Peyer's patch (tissue), 4 donors: Measurements from ENCODE around the gene MET. TPM values are rescaled to one million over a fixed set of nuclear protein-coding genes. Genes with fewer than 3 reads are reported as not detected.

Source experiments
- DNase-seq, 3 donors: peaks; one replicate each; pipeline ENCODE4 v3.0.0-alpha.2; 2017 to 2019
- H3K27ac ChIP-seq, 4 donors: fragments of 200-600 bp; sonication (generic); one replicate each; pipeline ENCODE4 v1.5.1; 2016 to 2019
- H3K27me3 ChIP-seq, 2 donors: fragments of 200-600 bp; sonication (generic); one replicate each; pipeline ENCODE4 v1.5.1; 2019
- H3K36me3 ChIP-seq, 3 donors: fragments of 200-600 bp; sonication (generic); one replicate each; pipeline ENCODE4 v1.5.1; 2016 to 2019
- H3K4me1 ChIP-seq, 4 donors: fragments of 200-600 bp; sonication (generic); one replicate each; pipeline ENCODE4 v1.5.1; 2016 to 2019
- H3K4me3 ChIP-seq, 4 donors: fragments of 200-600 bp; sonication (generic); 1 replicate in 3 of 4; 2 replicates in 1 of 4; pipeline ENCODE4 v1.5.1; 2016 to 2019; ENCODE audit warnings: mild to moderate bottlenecking in 1 of 4
- H3K9me3 ChIP-seq, 4 donors: fragments of 200-600 bp; sonication (generic); one replicate each; pipeline ENCODE4 v1.5.1; 2016 to 2019; ENCODE audit warnings: mild to moderate bottlenecking in 1 of 4
- CTCF ChIP-seq, 6 experiments: fragments of 450-650 bp in 4 of 6; fragments of 200-600 bp in 2 of 6; sonication (generic) in 1 of 6; IDR thresholded peaks; one replicate each; pipeline ENCODE4 v1.5.1; 2017 to 2019; ENCODE audit warnings: antibody characterized with exemption in 6 of 6, mild to moderate bottlenecking in 3 of 6, moderate library complexity in 1 of 6
- POLR2A ChIP-seq, 2 donors: fragments of 450-650 bp; IDR thresholded peaks; one replicate each; pipeline ENCODE4 v1.5.1; 2017; ENCODE audit warnings: antibody characterized with exemption in 2 of 2, mild to moderate bottlenecking in 2 of 2, moderate library complexity in 2 of 2
- total RNA-seq, 4 donors: library from RNA; depleted of rRNA; stranded (reverse); fragments of >200 nt; gene quantifications; one replicate each; pipeline ENCODE4 v1.1.0, GENCODE V29; 2016

MET gene
- total RNA-seq, 4 donors from 2014 or later, result 2.5 to 34.0 (median 23.6) TPM

- no peak for TF ChIP-seq CTCF (IDR thresholded peaks at IDR 0.05)
- TF ChIP-seq POLR2A (IDR thresholded peaks at IDR 0.05), result no peak
- no peak overlapping the region for H3K4me3 ChIP-seq
- H3K27me3 ChIP-seq, result no peaks in the 10 kb centered on the region
- H3K36me3 ChIP-seq, result peaks cover 0 to under 1% (median 0%) of the 10 kb centered on the region in 3 donors
- DNase-seq, result no peak
- no peaks in the 10 kb centered on the region for H3K4me1 ChIP-seq
- H3K27ac ChIP-seq, result no peak overlapping the region
- no peaks in the 10 kb centered on the region for H3K9me3 ChIP-seq
Measured at GRCh38 chr7:116788572-116789197, 116.7 kb downstream of the MET start.

- Histone ChIP-seq H3K9me3 (no peaks in the 10 kb centered on the region), H3K4me1 (peaks cover 0 to 7% (median 0%) of the 10 kb centered on the region in 4 donors), H3K27ac (no peak overlapping the region), H3K36me3 (no peaks in the 10 kb centered on the region), H3K4me3 (no peak overlapping the region), H3K27me3 (no peaks in the 10 kb centered on the region)
- no peak for DNase-seq
- TF ChIP-seq POLR2A (IDR thresholded peaks at IDR 0.05), result no peak
- no peak for TF ChIP-seq CTCF (IDR thresholded peaks at IDR 0.05)
Measured at GRCh38 chr7:116790025-116790424, 118.0 kb downstream of the MET start.

GRCh38 chr7:116792813-116793212, 120.8 kb downstream of the MET start:
- Histone ChIP-seq H3K4me3 (no peak overlapping the region), H3K9me3 (no peaks in the 10 kb centered on the region), H3K27me3 (no peaks in the 10 kb centered on the region), H3K27ac (no peak overlapping the region), H3K36me3 (no peaks in the 10 kb centered on the region), H3K4me1 (peaks cover 0 to 7% (median 0%) of the 10 kb centered on the region in 4 donors)
- DNase-seq, result no peak
- TF ChIP-seq POLR2A (IDR thresholded peaks at IDR 0.05) (no peak), CTCF (IDR thresholded peaks at IDR 0.05) (no peak)

GRCh38 chr7:116793795-116794340, 121.9 kb downstream of the MET start:
- Histone ChIP-seq H3K4me1 (peaks cover 0 to 7% (median 0%) of the 10 kb centered on the region in 4 donors), H3K36me3 (no peaks in the 10 kb centered on the region), H3K4me3 (no peak overlapping the region), H3K27ac (peak overlapping the region in 3 of 4 donors; percentile 2 to 59 (median 24)), H3K9me3 (no peaks in the 10 kb centered on the region), H3K27me3 (no peaks in the 10 kb centered on the region)
- no peak for TF ChIP-seq POLR2A (IDR thresholded peaks at IDR 0.05)
- no peak for TF ChIP-seq CTCF (IDR thresholded peaks at IDR 0.05)
- DNase-seq, result no peak

- no peak for TF ChIP-seq CTCF (IDR thresholded peaks at IDR 0.05)
- TF ChIP-seq POLR2A (IDR thresholded peaks at IDR 0.05), result no peak
- no peaks in the 10 kb centered on the region for H3K36me3 ChIP-seq
- H3K27ac ChIP-seq, result no peak overlapping the region
- no peaks in the 10 kb centered on the region for H3K9me3 ChIP-seq
- no peak overlapping the region for H3K4me3 ChIP-seq
- no peak for DNase-seq
- H3K4me1 ChIP-seq, result peaks cover 0 to 10% (median 0%) of the 10 kb centered on the region in 4 donors
- H3K27me3 ChIP-seq, result no peaks in the 10 kb centered on the region
Measured at GRCh38 chr7:116796471-116796870, 124.5 kb downstream of the MET start.
